CD4-positive, alpha-beta T cell (primary cell): ENCODE measurements around the gene UNC45A. TPM values are rescaled to one million over a fixed set of nuclear protein-coding genes. Genes with fewer than 3 reads are reported as not detected.

ENCODE experiments used
- ATAC-seq: fragments of 200-7000 bp; cut with Tn5 transposase; one replicate; pipeline ENCODE4 v1.10.0; 2022; ENCODE audit warnings: mild to moderate bottlenecking; ENCODE audit not compliant: poor library complexity
- CTCF ChIA-PET: fragments of 350-600 bp; sonication (Branson Sonifier 250); formaldehyde crosslinking; loops from one replicate; lab custom pipeline; 2021; ENCODE audit warnings: antibody characterized with exemption, inconsistent platforms; lab: Charles Lee
- POLR2A ChIA-PET: fragments of 350-600 bp; sonication (Branson Sonifier 250); formaldehyde crosslinking; loops from one replicate; lab custom pipeline; 2021; ENCODE audit warnings: antibody characterized with exemption, inconsistent platforms; lab: Charles Lee
- DNase-seq, 14 experiments: peaks; one replicate each; pipeline ENCODE4 v3.0.0-alpha.2; 2013 to 2020; ENCODE audit warnings: mixed read lengths in 2 of 14
- H3K27ac ChIP-seq, 2 donors: one replicate each; pipeline versions ENCODE4 v1.5.1 to v1.7.0; 2013; ENCODE audit warnings: low read length in 2 of 2, low read depth in 1 of 2, mild to moderate bottlenecking in 1 of 2
- H3K27me3 ChIP-seq, 2 experiments: 1 replicate in 1 of 2; 2 replicates in 1 of 2; pipeline versions ENCODE4 v1.6.1 to v1.7.0; 2013; ENCODE audit warnings: low read length in 2 of 2, control low read depth in 1 of 2, mild to moderate bottlenecking in 1 of 2, moderate library complexity in 1 of 2; ENCODE audit not compliant: insufficient read depth in 2 of 2, control insufficient read depth in 1 of 2
- H3K36me3 ChIP-seq: one replicate; pipeline ENCODE4 v1.6.1; 2013; ENCODE audit warnings: low read length, control low read depth; ENCODE audit not compliant: insufficient read depth
- H3K4me1 ChIP-seq: one replicate; pipeline ENCODE4 v1.6.1; 2013; ENCODE audit warnings: low read length, control low read depth; ENCODE audit not compliant: insufficient read depth
- H3K4me3 ChIP-seq: one replicate; pipeline ENCODE4 v1.5.1; 2013; ENCODE audit warnings: mild to moderate bottlenecking, low read length, moderate library complexity
- H3K9me3 ChIP-seq, 2 experiments: 1 replicate in 1 of 2; 2 replicates in 1 of 2; pipeline versions ENCODE4 v1.6.1 to v1.7.0; 2013; ENCODE audit warnings: low read length in 2 of 2, mild to moderate bottlenecking in 2 of 2, control low read depth in 1 of 2, moderate library complexity in 1 of 2; ENCODE audit not compliant: control insufficient read depth in 1 of 2, insufficient read depth in 1 of 2
- H3K27ac Mint-ChIP-seq: one replicate; pipeline ENCODE4 v1.8.0; 2020; ENCODE audit warnings: mixed read lengths
- H3K27me3 Mint-ChIP-seq: one replicate; pipeline ENCODE4 v1.8.0; 2021; ENCODE audit warnings: mixed read lengths
- H3K36me3 Mint-ChIP-seq: one replicate; pipeline ENCODE4 v1.8.0; 2021; ENCODE audit warnings: low read depth, mixed read lengths
- H3K4me1 Mint-ChIP-seq: one replicate; pipeline ENCODE4 v1.8.0; 2021; ENCODE audit warnings: low read depth, mixed read lengths
- H3K4me3 Mint-ChIP-seq: one replicate; pipeline ENCODE4 v1.8.0; 2020; ENCODE audit warnings: mild to moderate bottlenecking, mixed read lengths
- H3K9me3 Mint-ChIP-seq: one replicate; pipeline ENCODE4 v1.8.0; 2020; ENCODE audit warnings: mixed read lengths
- CTCF ChIP-seq: fragments of 200-600 bp; IDR thresholded peaks from one replicate; pipeline ENCODE4 v1.8.0; 2022; ENCODE audit warnings: antibody characterized with exemption, mild to moderate bottlenecking
- intact Hi-C, 2 experiments: fragments of 100-400 bp; cut with DNase I in 1 of 2; cut with micrococcal nuclease in 1 of 2; formaldehyde crosslinking; loops; one replicate each; pipeline versions ENCODE4 v1.15.1 to v1.9.0; 2023 to 2025; cut with DNase I, micrococcal nuclease
- total RNA-seq, 174 experiments: library from RNA in 2 of 174; stranded (reverse) in 2 of 174; gene quantifications; one replicate each; pipeline ENCODE4 v1.2.3 and lab custom pipeline; 2021 to 2026

The UNC45A gene
- total RNA-seq, 2 experiments from 2014 or later: 17.6 to 18.9 TPM

- H3K4me3 ChIP-seq: no peak overlapping the region
- Mint-ChIP-seq H3K27ac (no peak overlapping the region), H3K9me3 (no peaks in the 10 kb centered on the region), H3K4me1 (peaks cover 10% of the 10 kb centered on the region), H3K4me3 (no peak overlapping the region), H3K27me3 (no peaks in the 10 kb centered on the region), H3K36me3 (no peaks in the 10 kb centered on the region)
- peak in 2 of 14 experiments; percentile 3 to 9 for DNase-seq
- ATAC-seq: no peak
- H3K9me3 ChIP-seq: no peaks in the 10 kb centered on the region
- no peaks in the 10 kb centered on the region for H3K27me3 ChIP-seq
- H3K36me3 ChIP-seq: no peaks in the 10 kb centered on the region
- no peak for TF ChIP-seq CTCF
- H3K4me1 ChIP-seq: peaks cover 10% of the 10 kb centered on the region
- H3K27ac ChIP-seq: no peak overlapping the region
- intact Hi-C loops: no loop called here
- ChIA-PET POLR2A (no interaction called here), CTCF (interaction anchor here (1.2 kb wide), 1 partner anchor 56 kb away, joined by 3 read pairs; the partner anchor contains the start of gene HDDC3)
Measured at GRCh38 chr15:90988296-90988695, 53.2 kb downstream of the UNC45A start.

- CTCF ChIA-PET: interaction anchor here (0.7 kb wide), 1 partner anchor 627 kb away, joined by 3 read pairs; no protein-coding TSS in a partner anchor
- POLR2A ChIA-PET: no interaction called here
- no peak overlapping the region for H3K4me3 Mint-ChIP-seq
- no peaks in the 10 kb centered on the region for H3K36me3 ChIP-seq
- H3K27me3 Mint-ChIP-seq: no peaks in the 10 kb centered on the region
- no peak overlapping the region for H3K4me3 ChIP-seq
- peaks cover 15% of the 10 kb centered on the region for H3K4me1 ChIP-seq
- peak in 1 of 14 experiments; percentile 13 for DNase-seq
- ATAC-seq: no peak
- H3K27me3 ChIP-seq: no peaks in the 10 kb centered on the region
- peaks cover 15% of the 10 kb centered on the region for H3K4me1 Mint-ChIP-seq
- H3K36me3 Mint-ChIP-seq: peaks cover under 1% of the 10 kb centered on the region
- H3K9me3 ChIP-seq: no peaks in the 10 kb centered on the region
- intact Hi-C loops: no loop called here
- TF ChIP-seq CTCF: no peak
- H3K27ac Mint-ChIP-seq: no peak overlapping the region
- H3K9me3 Mint-ChIP-seq: no peaks in the 10 kb centered on the region
- H3K27ac ChIP-seq: no peak overlapping the region
Measured at GRCh38 chr15:90989040-90989768, 54.1 kb downstream of the UNC45A start.

- no peak for TF ChIP-seq CTCF
- H3K4me1 ChIP-seq: peaks cover 19% of the 10 kb centered on the region
- no peak for ATAC-seq
- no peak overlapping the region for H3K27ac ChIP-seq
- intact Hi-C loops: loop anchor here in 1 of 2 experiments (5.0 to 10.0 kb wide), 2 partner anchors 33 to 56 kb away; partner anchors contain the start of genes HDDC3 and UNC45A
- Mint-ChIP-seq H3K4me1 (peaks cover 28% of the 10 kb centered on the region), H3K4me3 (peak overlapping the region; percentile 65), H3K27ac (no peak overlapping the region), H3K36me3 (peaks cover 10% of the 10 kb centered on the region), H3K27me3 (no peaks in the 10 kb centered on the region), H3K9me3 (no peaks in the 10 kb centered on the region)
- no peak overlapping the region for H3K4me3 ChIP-seq
- no peaks in the 10 kb centered on the region for H3K9me3 ChIP-seq
- ChIA-PET POLR2A (no interaction called here), CTCF (no interaction called here)
- no peaks in the 10 kb centered on the region for H3K36me3 ChIP-seq
- DNase-seq: no peak
- H3K27me3 ChIP-seq: no peaks in the 10 kb centered on the region
Measured at GRCh38 chr15:90990446-90990845, 55.4 kb downstream of the UNC45A start.
